ENCODE data around the gene FYCO1. TPM values are rescaled to one million over a fixed set of nuclear protein-coding genes. Genes with fewer than 3 reads are reported as not detected.

The FYCO1 gene
- total RNA-seq, 2 experiments from 2014 or later, result 9.4 to 15.2 TPM

- intact Hi-C loops (cut with micrococcal nuclease; ENCODE audit: unreplicated experiment), result no loop called here
- no peak overlapping the region for H3K4me2 ChIP-seq (ENCODE audit: low read length)
- H3K36me3 ChIP-seq (ENCODE audit: insufficient read depth, low read length), result peaks cover 10% of the 10 kb centered on the region
- H3K4me3 ChIP-seq (ENCODE audit: low read depth, low read length, poor library complexity, severe bottlenecking), result no peak overlapping the region
- no TSS peak for BruUV-seq (replicated peaks)
- no peak overlapping the region for H2AFZ ChIP-seq (ENCODE audit: low read length)
- DNase-seq (ENCODE audit: low spot score), result no peak
- no peaks in the 10 kb centered on the region for H3K4me1 ChIP-seq (ENCODE audit: insufficient read depth, low read length, poor library complexity, severe bottlenecking)
- H4K20me1 ChIP-seq (ENCODE audit: insufficient read depth, low read length), result no peaks in the 10 kb centered on the region
- H3K79me2 ChIP-seq (ENCODE audit: insufficient read depth, low read depth, low read length), result no peaks in the 10 kb centered on the region
- POLR2A ChIA-PET, result no interaction called here
- no peaks in the 10 kb centered on the region for H3K9me2 ChIP-seq (ENCODE audit: insufficient read depth, low read length)
- CTCF ChIA-PET (ENCODE audit: unreplicated experiment), result no interaction called here
- no peaks in the 10 kb centered on the region for H3K9me3 ChIP-seq (ENCODE audit: low read length)
- no peak overlapping the region for H3K27ac ChIP-seq (ENCODE audit: low read depth, low read length, poor library complexity, severe bottlenecking)
- no peak for TF ChIP-seq EZH2phosphoT487 (IDR thresholded peaks at IDR 0.05; ENCODE audit: borderline replicate concordance, low read depth, low read length)
- TF ChIP-seq, protein P1, sequence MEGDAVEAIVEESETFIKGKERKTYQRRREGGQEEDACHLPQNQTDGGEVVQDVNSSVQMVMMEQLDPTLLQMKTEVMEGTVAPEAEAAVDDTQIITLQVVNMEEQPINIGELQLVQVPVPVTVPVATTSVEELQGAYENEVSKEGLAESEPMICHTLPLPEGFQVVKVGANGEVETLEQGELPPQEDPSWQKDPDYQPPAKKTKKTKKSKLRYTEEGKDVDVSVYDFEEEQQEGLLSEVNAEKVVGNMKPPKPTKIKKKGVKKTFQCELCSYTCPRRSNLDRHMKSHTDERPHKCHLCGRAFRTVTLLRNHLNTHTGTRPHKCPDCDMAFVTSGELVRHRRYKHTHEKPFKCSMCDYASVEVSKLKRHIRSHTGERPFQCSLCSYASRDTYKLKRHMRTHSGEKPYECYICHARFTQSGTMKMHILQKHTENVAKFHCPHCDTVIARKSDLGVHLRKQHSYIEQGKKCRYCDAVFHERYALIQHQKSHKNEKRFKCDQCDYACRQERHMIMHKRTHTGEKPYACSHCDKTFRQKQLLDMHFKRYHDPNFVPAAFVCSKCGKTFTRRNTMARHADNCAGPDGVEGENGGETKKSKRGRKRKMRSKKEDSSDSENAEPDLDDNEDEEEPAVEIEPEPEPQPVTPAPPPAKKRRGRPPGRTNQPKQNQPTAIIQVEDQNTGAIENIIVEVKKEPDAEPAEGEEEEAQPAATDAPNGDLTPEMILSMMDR (conservative IDR thresholded peaks at IDR 0.05; ENCODE audit: low read length), result no peak
Measured at GRCh38 chr3:45917146-45917898, 78.3 kb downstream of the FYCO1 start.

GRCh38 chr3:45915518-45916231, 79.9 kb downstream of the FYCO1 start:
- Histone ChIP-seq H3K36me3 (ENCODE audit: insufficient read depth, low read length) (no peaks in the 10 kb centered on the region), H3K9me3 (ENCODE audit: low read length) (no peaks in the 10 kb centered on the region), H3K79me2 (ENCODE audit: insufficient read depth, low read depth, low read length) (no peaks in the 10 kb centered on the region), H4K20me1 (ENCODE audit: insufficient read depth, low read length) (no peaks in the 10 kb centered on the region), H3K4me1 (ENCODE audit: insufficient read depth, low read length, poor library complexity, severe bottlenecking) (no peaks in the 10 kb centered on the region), H3K4me2 (ENCODE audit: low read length) (no peak overlapping the region), H3K4me3 (ENCODE audit: low read depth, low read length, poor library complexity, severe bottlenecking) (no peak overlapping the region), H2AFZ (ENCODE audit: low read length) (no peak overlapping the region), H3K9me2 (ENCODE audit: insufficient read depth, low read length) (no peaks in the 10 kb centered on the region), H3K27ac (ENCODE audit: low read depth, low read length, poor library complexity, severe bottlenecking) (no peak overlapping the region)
- no peak for TF ChIP-seq EZH2phosphoT487 (IDR thresholded peaks at IDR 0.05; ENCODE audit: borderline replicate concordance, low read depth, low read length)
- TF ChIP-seq, protein P1 (conservative IDR thresholded peaks at IDR 0.05; ENCODE audit: low read length), result no peak
- no peak for DNase-seq (ENCODE audit: low spot score)
- ChIA-PET POLR2A (no interaction called here), CTCF (ENCODE audit: unreplicated experiment) (no interaction called here)
- intact Hi-C loops (cut with micrococcal nuclease; ENCODE audit: unreplicated experiment), result no loop called here
- BruUV-seq (replicated peaks), result no TSS peak

- H3K27ac ChIP-seq (ENCODE audit: low read depth, low read length, poor library complexity, severe bottlenecking), result no peak overlapping the region
- no peaks in the 10 kb centered on the region for H3K36me3 ChIP-seq (ENCODE audit: insufficient read depth, low read length)
- CTCF ChIA-PET (ENCODE audit: unreplicated experiment), result no interaction called here
- H3K9me2 ChIP-seq (ENCODE audit: insufficient read depth, low read length), result no peaks in the 10 kb centered on the region
- TF ChIP-seq EZH2phosphoT487 (IDR thresholded peaks at IDR 0.05; ENCODE audit: borderline replicate concordance, low read depth, low read length), result no peak
- TF ChIP-seq, protein P1 (conservative IDR thresholded peaks at IDR 0.05; ENCODE audit: low read length), result no peak
- H3K9me3 ChIP-seq (ENCODE audit: low read length), result no peaks in the 10 kb centered on the region
- H3K4me3 ChIP-seq (ENCODE audit: low read depth, low read length, poor library complexity, severe bottlenecking), result no peak overlapping the region
- no TSS peak for BruUV-seq (replicated peaks)
- POLR2A ChIA-PET, result no interaction called here
- no peaks in the 10 kb centered on the region for H3K79me2 ChIP-seq (ENCODE audit: insufficient read depth, low read depth, low read length)
- H2AFZ ChIP-seq (ENCODE audit: low read length), result no peak overlapping the region
- no peaks in the 10 kb centered on the region for H3K4me1 ChIP-seq (ENCODE audit: insufficient read depth, low read length, poor library complexity, severe bottlenecking)
- DNase-seq (ENCODE audit: low spot score), result no peak
- H3K4me2 ChIP-seq (ENCODE audit: low read length), result no peak overlapping the region
- H4K20me1 ChIP-seq (ENCODE audit: insufficient read depth, low read length), result no peaks in the 10 kb centered on the region
- intact Hi-C loops (cut with micrococcal nuclease; ENCODE audit: unreplicated experiment), result no loop called here
Measured at GRCh38 chr3:45915059-45915439, 80.6 kb downstream of the FYCO1 start.

Data from OCI-LY7 (cell line).